IPS-18a (cell line): ENCODE measurements around the gene ARHGAP15.

Source experiments
- H3K27ac ChIP-seq: one replicate; pipeline ENCODE4 v1.5.1; 2013; ENCODE audit warnings: low read length
- H3K27me3 ChIP-seq: one replicate; pipeline ENCODE4 v1.6.1; 2013; ENCODE audit warnings: mild to moderate bottlenecking, low read length; ENCODE audit not compliant: control insufficient read depth, insufficient read depth
- H3K36me3 ChIP-seq: one replicate; pipeline ENCODE4 v1.6.1; 2013; ENCODE audit warnings: low read depth, low read length; ENCODE audit not compliant: control insufficient read depth
- H3K4me1 ChIP-seq: one replicate; pipeline ENCODE4 v1.6.1; 2013; ENCODE audit warnings: low read depth, low read length; ENCODE audit not compliant: control insufficient read depth
- H3K4me3 ChIP-seq: one replicate; pipeline ENCODE4 v1.5.1; 2013; ENCODE audit warnings: low read length
- H3K9ac ChIP-seq: one replicate; pipeline ENCODE4 v1.6.1; 2013; ENCODE audit warnings: mild to moderate bottlenecking, low read length, moderate library complexity
- H3K9me3 ChIP-seq: one replicate; pipeline ENCODE4 v1.6.1; 2013; ENCODE audit warnings: low read depth, low read length; ENCODE audit not compliant: control insufficient read depth

Gene ARHGAP15

GRCh38 chr2:143205106-143205764, 76.0 kb downstream of the ARHGAP15 start:
- no peak overlapping the region for H3K4me3 ChIP-seq
- no peaks in the 10 kb centered on the region for H3K9me3 ChIP-seq
- no peak overlapping the region for H3K9ac ChIP-seq
- no peaks in the 10 kb centered on the region for H3K27me3 ChIP-seq
- no peak overlapping the region for H3K27ac ChIP-seq
- no peaks in the 10 kb centered on the region for H3K36me3 ChIP-seq
- no peaks in the 10 kb centered on the region for H3K4me1 ChIP-seq

- Histone ChIP-seq H3K9ac (no peak overlapping the region), H3K4me3 (no peak overlapping the region), H3K9me3 (no peaks in the 10 kb centered on the region), H3K36me3 (no peaks in the 10 kb centered on the region), H3K27ac (no peak overlapping the region), H3K27me3 (no peaks in the 10 kb centered on the region), H3K4me1 (no peaks in the 10 kb centered on the region)
Measured at GRCh38 chr2:143209570-143210445, 80.6 kb downstream of the ARHGAP15 start.

- Histone ChIP-seq H3K9me3 (no peaks in the 10 kb centered on the region), H3K4me3 (no peak overlapping the region), H3K36me3 (no peaks in the 10 kb centered on the region), H3K27me3 (no peaks in the 10 kb centered on the region), H3K4me1 (no peaks in the 10 kb centered on the region), H3K27ac (no peak overlapping the region), H3K9ac (no peak overlapping the region)
Measured at GRCh38 chr2:143210446-143210819, 81.2 kb downstream of the ARHGAP15 start.

- no peaks in the 10 kb centered on the region for H3K36me3 ChIP-seq
- H3K27me3 ChIP-seq, result no peaks in the 10 kb centered on the region
- H3K4me3 ChIP-seq, result no peak overlapping the region
- H3K4me1 ChIP-seq, result no peaks in the 10 kb centered on the region
- H3K9ac ChIP-seq, result no peak overlapping the region
- no peaks in the 10 kb centered on the region for H3K9me3 ChIP-seq
- H3K27ac ChIP-seq, result no peak overlapping the region
Measured at GRCh38 chr2:143217512-143218115, 88.4 kb downstream of the ARHGAP15 start.

- Histone ChIP-seq H3K9ac (no peak overlapping the region), H3K36me3 (no peaks in the 10 kb centered on the region), H3K27ac (no peak overlapping the region)
Measured at GRCh38 chr2:143218621-143219020, 89.4 kb downstream of the ARHGAP15 start.

GRCh38 chr2:143219266-143219665, 90.0 kb downstream of the ARHGAP15 start:
- H3K36me3 ChIP-seq, result no peaks in the 10 kb centered on the region
- H3K27ac ChIP-seq, result no peak overlapping the region
- H3K9me3 ChIP-seq, result no peaks in the 10 kb centered on the region
- no peaks in the 10 kb centered on the region for H3K27me3 ChIP-seq
- no peaks in the 10 kb centered on the region for H3K4me1 ChIP-seq
- H3K9ac ChIP-seq, result no peak overlapping the region
- no peak overlapping the region for H3K4me3 ChIP-seq

More at GRCh38 chr2:143218621-143219020, 89.4 kb downstream of the ARHGAP15 start:
- Histone ChIP-seq H3K4me3 (no peak overlapping the region), H3K27me3 (no peaks in the 10 kb centered on the region), H3K4me1 (no peaks in the 10 kb centered on the region), H3K9me3 (no peaks in the 10 kb centered on the region)

- H3K4me3 ChIP-seq, result no peak overlapping the region
- no peaks in the 10 kb centered on the region for H3K27me3 ChIP-seq
- no peaks in the 10 kb centered on the region for H3K9me3 ChIP-seq
- H3K27ac ChIP-seq, result no peak overlapping the region
- no peak overlapping the region for H3K9ac ChIP-seq
- no peaks in the 10 kb centered on the region for H3K4me1 ChIP-seq
- no peaks in the 10 kb centered on the region for H3K36me3 ChIP-seq
Measured at GRCh38 chr2:143223556-143223955, 94.3 kb downstream of the ARHGAP15 start.

- no peak overlapping the region for H3K4me3 ChIP-seq
- peaks cover 18% of the 10 kb centered on the region for H3K4me1 ChIP-seq
- H3K9me3 ChIP-seq, result no peaks in the 10 kb centered on the region
- H3K36me3 ChIP-seq, result no peaks in the 10 kb centered on the region
- H3K27me3 ChIP-seq, result no peaks in the 10 kb centered on the region
- H3K27ac ChIP-seq, result no peak overlapping the region
- no peak overlapping the region for H3K9ac ChIP-seq
Measured at GRCh38 chr2:143225931-143226330, 96.7 kb downstream of the ARHGAP15 start.

- H3K27me3 ChIP-seq, result no peaks in the 10 kb centered on the region
- H3K36me3 ChIP-seq, result no peaks in the 10 kb centered on the region
- no peak overlapping the region for H3K4me3 ChIP-seq
- no peak overlapping the region for H3K27ac ChIP-seq
- no peak overlapping the region for H3K9ac ChIP-seq
- H3K4me1 ChIP-seq, result peaks cover 19% of the 10 kb centered on the region
- H3K9me3 ChIP-seq, result no peaks in the 10 kb centered on the region
Measured at GRCh38 chr2:143226714-143227541, 97.7 kb downstream of the ARHGAP15 start.

GRCh38 chr2:143229411-143229810, 100.2 kb downstream of the ARHGAP15 start:
- no peaks in the 10 kb centered on the region for H3K36me3 ChIP-seq
- H3K27me3 ChIP-seq, result no peaks in the 10 kb centered on the region
- peak overlapping the region; percentile 13 for H3K9ac ChIP-seq
- peaks cover 19% of the 10 kb centered on the region for H3K4me1 ChIP-seq
- H3K9me3 ChIP-seq, result no peaks in the 10 kb centered on the region
- H3K4me3 ChIP-seq, result no peak overlapping the region
- peak overlapping the region; percentile 47 for H3K27ac ChIP-seq

GRCh38 chr2:143229952-143230351, 100.7 kb downstream of the ARHGAP15 start:
- H3K4me1 ChIP-seq, result peaks cover 19% of the 10 kb centered on the region
- no peaks in the 10 kb centered on the region for H3K9me3 ChIP-seq
- H3K4me3 ChIP-seq, result no peak overlapping the region
- peak overlapping the region; percentile 13 for H3K9ac ChIP-seq
- no peak overlapping the region for H3K27ac ChIP-seq
- H3K36me3 ChIP-seq, result no peaks in the 10 kb centered on the region
- H3K27me3 ChIP-seq, result no peaks in the 10 kb centered on the region
